ENCODE data around the gene CCR3.

CCR3 gene

DNA sequence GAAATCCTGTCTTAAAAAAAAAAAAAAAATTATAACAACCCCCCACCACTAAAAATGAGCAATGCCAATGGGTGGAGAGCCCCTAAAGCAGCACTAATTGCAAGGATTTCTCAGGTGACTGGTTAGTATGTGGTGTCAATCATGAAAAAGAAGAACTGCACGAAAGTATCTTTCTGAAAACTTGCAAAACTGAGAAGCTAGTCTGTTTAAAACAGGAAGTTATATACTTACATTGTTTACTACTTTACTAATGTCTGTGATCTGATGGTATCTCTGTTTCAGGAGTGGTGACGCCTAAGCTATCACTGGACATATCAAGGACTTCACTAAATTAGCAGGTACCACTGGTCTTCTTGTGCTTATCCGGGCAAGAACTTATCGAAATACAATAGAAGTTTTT, at the start of gene CCR3:
Gene CCR3, plus strand, starts transcription at position 341 of the 400 bp plus-strand sequence. CDS start 22,699 bp downstream, outside the sequence.
- Histone ChIP-seq H3K9me3 (ENCODE audit: severe bottlenecking) (no peaks in the 10 kb centered on the region), H3K27ac (ENCODE audit: poor library complexity, severe bottlenecking) (no peak within 1 kb of the TSS), H3K4me1 (ENCODE audit: insufficient read depth, poor library complexity, severe bottlenecking) (no peaks in the 10 kb centered on the region), H3K27me3 (ENCODE audit: insufficient read depth, poor library complexity, severe bottlenecking) (no peaks in the 10 kb centered on the region), H3K36me3 (ENCODE audit: low read depth) (no peaks in the 10 kb centered on the region), H3K4me3 (ENCODE audit: severe bottlenecking) (no peak within 1 kb of the TSS)
- ATAC-seq (ENCODE audit: low read depth) (no peak), DNase-seq (ENCODE audit: low spot score) (no peak)
- TF ChIP-seq, protein P1, sequence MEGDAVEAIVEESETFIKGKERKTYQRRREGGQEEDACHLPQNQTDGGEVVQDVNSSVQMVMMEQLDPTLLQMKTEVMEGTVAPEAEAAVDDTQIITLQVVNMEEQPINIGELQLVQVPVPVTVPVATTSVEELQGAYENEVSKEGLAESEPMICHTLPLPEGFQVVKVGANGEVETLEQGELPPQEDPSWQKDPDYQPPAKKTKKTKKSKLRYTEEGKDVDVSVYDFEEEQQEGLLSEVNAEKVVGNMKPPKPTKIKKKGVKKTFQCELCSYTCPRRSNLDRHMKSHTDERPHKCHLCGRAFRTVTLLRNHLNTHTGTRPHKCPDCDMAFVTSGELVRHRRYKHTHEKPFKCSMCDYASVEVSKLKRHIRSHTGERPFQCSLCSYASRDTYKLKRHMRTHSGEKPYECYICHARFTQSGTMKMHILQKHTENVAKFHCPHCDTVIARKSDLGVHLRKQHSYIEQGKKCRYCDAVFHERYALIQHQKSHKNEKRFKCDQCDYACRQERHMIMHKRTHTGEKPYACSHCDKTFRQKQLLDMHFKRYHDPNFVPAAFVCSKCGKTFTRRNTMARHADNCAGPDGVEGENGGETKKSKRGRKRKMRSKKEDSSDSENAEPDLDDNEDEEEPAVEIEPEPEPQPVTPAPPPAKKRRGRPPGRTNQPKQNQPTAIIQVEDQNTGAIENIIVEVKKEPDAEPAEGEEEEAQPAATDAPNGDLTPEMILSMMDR (IDR thresholded peaks at IDR 0.05; ENCODE audit: poor library complexity, severe bottlenecking): no peak

DNA sequence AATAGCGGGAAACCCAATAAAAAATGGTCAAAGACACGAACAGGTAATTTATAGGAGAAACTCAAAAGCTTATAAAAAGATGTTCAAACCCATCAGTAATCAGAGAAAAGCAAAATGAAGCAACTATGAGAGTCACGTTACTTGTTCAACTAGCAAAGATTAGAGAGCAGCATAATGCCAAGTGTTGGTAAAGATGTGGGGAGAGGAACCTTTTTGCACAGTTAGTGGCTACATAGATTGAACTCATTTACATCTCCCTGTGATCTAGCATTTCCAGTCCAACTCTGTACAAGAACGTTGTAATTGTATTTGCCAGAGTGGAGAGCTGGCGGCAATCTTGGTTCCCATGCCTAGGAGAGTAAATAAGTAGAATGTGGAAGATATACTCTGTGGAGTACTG, 49.3 kb upstream of the CCR3 start:
- TF ChIP-seq, protein P1 (IDR thresholded peaks at IDR 0.05; ENCODE audit: poor library complexity, severe bottlenecking): no peak
- peaks cover 3% of the 10 kb centered on the region for H3K9me3 ChIP-seq (ENCODE audit: severe bottlenecking)
- H3K4me3 ChIP-seq (ENCODE audit: severe bottlenecking): no peak overlapping the region
- ATAC-seq (ENCODE audit: low read depth) (no peak), DNase-seq (ENCODE audit: low spot score) (no peak)
- H3K27ac ChIP-seq (ENCODE audit: poor library complexity, severe bottlenecking): no peak overlapping the region
- H3K36me3 ChIP-seq (ENCODE audit: low read depth): no peaks in the 10 kb centered on the region
- H3K4me1 ChIP-seq (ENCODE audit: insufficient read depth, poor library complexity, severe bottlenecking): peaks cover 4% of the 10 kb centered on the region
- H3K27me3 ChIP-seq (ENCODE audit: insufficient read depth, poor library complexity, severe bottlenecking): no peaks in the 10 kb centered on the region

DNA sequence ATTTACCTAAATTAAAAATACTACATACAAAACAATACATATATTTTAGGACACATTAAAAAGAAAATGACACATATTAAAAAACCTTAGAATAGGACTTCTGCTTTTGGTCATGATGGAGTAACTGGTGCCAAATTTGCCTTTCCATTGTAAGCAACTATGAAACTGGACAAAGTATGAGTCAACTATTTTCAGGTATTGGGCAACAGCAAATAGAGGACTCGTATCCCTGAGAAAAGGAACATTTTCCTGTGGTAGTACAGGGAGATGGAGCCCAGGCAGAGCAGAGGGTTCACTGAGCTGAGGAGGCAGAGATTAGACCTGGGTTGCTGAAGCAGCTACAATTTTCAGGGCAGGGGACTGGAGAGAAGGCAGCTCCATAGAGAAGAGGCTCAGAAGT, 48.8 kb upstream of the CCR3 start:
- no peaks in the 10 kb centered on the region for H3K27me3 ChIP-seq (ENCODE audit: insufficient read depth, poor library complexity, severe bottlenecking)
- H3K36me3 ChIP-seq (ENCODE audit: low read depth): no peaks in the 10 kb centered on the region
- H3K27ac ChIP-seq (ENCODE audit: poor library complexity, severe bottlenecking): no peak overlapping the region
- TF ChIP-seq, protein P1 (IDR thresholded peaks at IDR 0.05; ENCODE audit: poor library complexity, severe bottlenecking): no peak
- DNase-seq (ENCODE audit: low spot score): no peak
- H3K4me3 ChIP-seq (ENCODE audit: severe bottlenecking): no peak overlapping the region
- ATAC-seq (ENCODE audit: low read depth): peak; percentile 36; the same call in 1 of the 3 replicates
- H3K9me3 ChIP-seq (ENCODE audit: severe bottlenecking): peaks cover 3% of the 10 kb centered on the region
- peaks cover 4% of the 10 kb centered on the region for H3K4me1 ChIP-seq (ENCODE audit: insufficient read depth, poor library complexity, severe bottlenecking)

DNA sequence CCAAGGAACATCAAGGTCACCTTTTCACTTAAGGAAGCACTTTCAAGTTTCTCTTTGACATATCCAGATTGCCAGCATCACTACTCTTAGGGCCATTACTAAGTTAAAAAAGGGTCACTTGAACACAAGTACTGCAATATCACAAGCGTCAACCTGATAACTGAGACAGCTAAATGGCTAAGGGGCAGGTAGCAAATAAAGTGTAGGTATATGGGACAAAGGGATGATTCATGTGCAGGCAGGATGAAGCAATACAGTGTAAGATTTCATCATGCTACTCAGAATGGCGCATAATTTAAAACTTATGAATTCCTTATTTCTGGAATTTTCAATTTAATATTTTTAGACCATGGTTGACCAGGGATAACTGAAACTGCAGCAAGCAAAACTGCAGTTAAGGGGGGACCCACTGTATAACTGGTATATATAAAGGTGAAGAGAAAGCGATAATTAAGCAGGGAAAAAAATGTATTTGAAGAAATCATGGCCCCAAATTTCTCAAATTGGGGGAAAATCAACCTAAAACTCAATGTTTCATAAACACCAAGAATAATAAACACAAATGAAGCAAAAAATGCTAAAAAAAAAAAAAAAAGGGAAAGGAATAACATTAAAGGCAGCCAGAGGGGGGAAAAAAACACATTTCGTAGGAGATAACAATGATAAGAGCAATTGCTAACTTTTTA, 47.2 kb upstream of the CCR3 start:
- no peaks in the 10 kb centered on the region for H3K27me3 ChIP-seq (ENCODE audit: insufficient read depth, poor library complexity, severe bottlenecking)
- H3K27ac ChIP-seq (ENCODE audit: poor library complexity, severe bottlenecking): no peak overlapping the region
- H3K4me3 ChIP-seq (ENCODE audit: severe bottlenecking): no peak overlapping the region
- TF ChIP-seq, protein P1 (IDR thresholded peaks at IDR 0.05; ENCODE audit: poor library complexity, severe bottlenecking): no peak
- ATAC-seq (ENCODE audit: low read depth): no peak
- H3K4me1 ChIP-seq (ENCODE audit: insufficient read depth, poor library complexity, severe bottlenecking): peaks cover 4% of the 10 kb centered on the region
- H3K9me3 ChIP-seq (ENCODE audit: severe bottlenecking): peaks cover 3% of the 10 kb centered on the region
- no peaks in the 10 kb centered on the region for H3K36me3 ChIP-seq (ENCODE audit: low read depth)
- no peak for DNase-seq (ENCODE audit: low spot score)

DNA sequence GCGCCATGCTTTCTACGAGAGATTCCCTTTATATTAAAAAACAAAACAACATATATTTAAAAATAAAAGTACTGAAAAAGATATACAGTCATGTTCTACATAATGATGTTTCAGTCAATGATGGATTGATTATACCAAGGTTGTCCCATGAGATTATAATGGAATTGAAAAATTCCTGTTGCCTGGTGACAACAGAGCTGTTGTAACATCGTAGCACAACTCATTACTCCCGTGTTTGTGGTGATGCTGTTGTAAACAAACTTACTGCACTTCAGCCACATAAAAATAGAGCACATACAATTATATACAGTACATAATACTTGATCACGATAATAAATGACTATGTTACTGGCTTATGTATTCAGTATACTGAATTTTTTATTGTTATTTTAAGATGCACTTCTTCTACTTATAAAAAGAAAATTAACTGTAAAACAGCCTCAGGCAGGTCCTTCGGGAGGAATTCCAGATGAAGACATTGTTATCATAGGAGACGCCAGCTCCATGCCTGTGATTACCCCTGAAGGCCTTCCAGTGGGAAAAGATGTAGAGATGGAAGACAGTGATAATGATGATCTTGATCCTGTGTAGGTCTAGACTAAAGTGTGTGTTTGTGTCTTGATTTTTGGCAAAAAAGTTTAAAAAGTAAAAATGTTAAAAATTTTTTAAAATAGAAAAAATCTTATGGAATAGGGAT, 45.9 kb upstream of the CCR3 start:
- no peak for ATAC-seq (ENCODE audit: low read depth)
- no peaks in the 10 kb centered on the region for H3K27me3 ChIP-seq (ENCODE audit: insufficient read depth, poor library complexity, severe bottlenecking)
- TF ChIP-seq, protein P1 (IDR thresholded peaks at IDR 0.05; ENCODE audit: poor library complexity, severe bottlenecking): no peak
- peaks cover 4% of the 10 kb centered on the region for H3K4me1 ChIP-seq (ENCODE audit: insufficient read depth, poor library complexity, severe bottlenecking)
- H3K36me3 ChIP-seq (ENCODE audit: low read depth): no peaks in the 10 kb centered on the region
- DNase-seq (ENCODE audit: low spot score): no peak
- H3K9me3 ChIP-seq (ENCODE audit: severe bottlenecking): peaks cover 3% of the 10 kb centered on the region
- H3K4me3 ChIP-seq (ENCODE audit: severe bottlenecking): no peak overlapping the region
- no peak overlapping the region for H3K27ac ChIP-seq (ENCODE audit: poor library complexity, severe bottlenecking)
